ENCODE measurements around the gene TGM5.
"Not testable (repeated sequence)": the region's sequence is repeated elsewhere in the genome, so short reads cannot be mapped to it uniquely, and the experiment has no call there.

Gene TGM5

DNA sequence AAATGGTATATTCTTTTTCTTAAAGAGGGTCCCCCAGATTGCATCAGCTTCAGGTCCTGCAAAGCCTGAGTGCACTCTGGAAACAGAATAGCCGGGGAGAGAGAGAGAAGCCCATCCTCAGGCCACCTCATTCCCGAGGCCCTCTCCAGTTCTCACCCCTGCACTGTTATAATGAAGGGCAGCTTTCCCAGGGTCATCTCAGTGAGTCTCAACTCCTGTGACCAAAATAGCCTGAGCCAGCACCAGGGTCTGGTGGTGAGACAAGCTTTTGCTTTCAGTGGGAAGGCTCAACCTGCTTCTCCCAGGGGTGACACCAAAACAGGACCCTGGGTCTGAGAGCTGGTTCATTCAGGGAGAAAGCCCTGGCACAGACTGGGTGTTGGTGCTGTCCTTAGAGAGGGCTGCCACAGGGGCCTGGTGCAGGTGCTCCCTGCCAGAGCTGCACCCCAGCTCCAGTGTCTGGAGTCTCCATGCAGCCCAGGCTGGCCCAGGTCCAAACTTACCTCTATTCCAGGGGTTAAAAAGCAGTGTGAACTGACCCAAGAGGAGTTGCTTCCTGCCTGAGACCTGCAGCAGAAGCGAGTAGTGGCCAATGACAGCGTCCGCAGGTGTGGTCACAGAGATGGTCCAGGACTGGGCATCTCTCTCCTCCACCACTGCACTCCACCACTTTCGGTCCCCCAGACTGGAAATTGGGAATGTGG is 52.0 kb downstream of the TGM5 start:
- no peak for DNase-seq

DNA sequence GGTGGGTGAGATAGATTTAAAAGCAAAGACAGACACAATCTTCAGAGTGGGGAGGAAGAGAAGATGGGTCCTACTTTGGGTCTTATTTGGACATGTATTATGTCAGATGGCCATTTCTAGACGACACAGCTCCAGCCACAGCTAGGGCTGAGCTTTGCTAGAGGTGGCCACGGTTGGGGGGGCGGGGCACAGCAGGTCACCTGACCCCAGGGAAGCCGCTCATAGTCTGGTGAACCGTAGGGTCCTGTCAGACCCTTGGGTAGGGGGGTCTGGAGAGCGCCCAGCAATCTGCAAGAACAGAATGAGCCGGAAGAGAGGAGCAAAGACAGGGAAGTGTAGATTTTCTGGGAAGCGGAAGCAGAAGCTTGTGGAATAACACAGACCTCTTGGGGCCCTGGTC is 52.6 kb downstream of the TGM5 start:
- DNase-seq: no peak

DNA sequence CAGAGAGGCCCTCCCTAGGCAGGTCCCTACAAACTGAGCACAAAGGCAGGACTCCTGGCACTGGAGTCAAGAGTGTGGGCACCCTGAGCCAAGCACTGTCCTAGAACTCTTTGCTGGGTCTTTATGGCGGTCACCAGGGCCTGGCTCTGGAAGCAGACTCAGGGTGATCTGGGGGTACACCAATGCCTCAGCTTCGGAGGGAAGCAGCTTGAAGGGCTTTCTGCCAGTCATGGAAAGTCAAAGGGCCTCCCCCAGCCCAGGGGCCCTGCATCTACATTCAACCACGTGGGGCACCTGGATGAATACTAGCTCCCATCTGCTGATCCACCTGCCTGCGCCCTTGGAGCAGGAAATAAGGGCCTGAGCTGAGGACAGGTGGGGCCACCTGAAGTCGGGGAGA is 53.3 kb downstream of the TGM5 start:
- DNase-seq: no peak

DNA sequence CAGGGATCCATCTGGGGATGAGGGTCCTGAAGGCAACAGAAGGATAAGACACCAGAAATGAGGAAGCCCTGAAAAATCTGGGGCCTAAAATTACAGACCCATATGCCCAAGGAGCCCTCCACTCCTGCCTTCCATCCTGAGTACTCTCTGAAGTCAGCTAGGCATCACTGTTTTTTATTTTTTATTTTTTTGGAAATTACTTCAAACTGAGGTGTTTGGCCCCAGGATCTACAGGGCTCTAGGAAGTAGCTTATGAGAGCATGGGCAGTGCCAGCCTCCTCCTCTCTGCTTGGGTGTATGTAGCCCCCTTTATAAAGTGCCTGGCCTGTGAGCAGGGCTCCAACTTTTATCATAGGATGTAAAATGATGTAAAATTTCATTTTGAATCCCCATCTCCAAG is 53.8 kb downstream of the TGM5 start:
- DNase-seq: no peak

DNA sequence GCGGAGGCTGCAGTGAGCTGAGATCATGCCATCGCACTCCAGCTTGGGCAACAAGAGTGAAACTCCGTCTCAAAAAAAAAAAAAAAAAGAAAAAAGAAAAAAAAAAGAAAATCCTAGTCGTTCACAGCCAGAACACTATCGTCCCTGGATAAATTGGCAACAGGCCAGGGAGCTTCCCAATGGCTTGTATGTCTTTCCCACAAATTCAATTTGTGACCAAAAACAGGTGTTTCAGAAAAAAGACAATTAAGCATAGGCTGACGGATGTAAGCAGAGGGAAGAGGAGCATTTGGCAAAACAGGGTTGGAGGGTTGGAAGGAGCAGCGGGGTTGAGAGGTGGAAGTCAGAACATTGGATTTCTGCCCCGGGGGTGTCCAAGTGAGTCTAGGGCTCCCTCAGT is 54.4 kb downstream of the TGM5 start:
- no peak for DNase-seq

DNA sequence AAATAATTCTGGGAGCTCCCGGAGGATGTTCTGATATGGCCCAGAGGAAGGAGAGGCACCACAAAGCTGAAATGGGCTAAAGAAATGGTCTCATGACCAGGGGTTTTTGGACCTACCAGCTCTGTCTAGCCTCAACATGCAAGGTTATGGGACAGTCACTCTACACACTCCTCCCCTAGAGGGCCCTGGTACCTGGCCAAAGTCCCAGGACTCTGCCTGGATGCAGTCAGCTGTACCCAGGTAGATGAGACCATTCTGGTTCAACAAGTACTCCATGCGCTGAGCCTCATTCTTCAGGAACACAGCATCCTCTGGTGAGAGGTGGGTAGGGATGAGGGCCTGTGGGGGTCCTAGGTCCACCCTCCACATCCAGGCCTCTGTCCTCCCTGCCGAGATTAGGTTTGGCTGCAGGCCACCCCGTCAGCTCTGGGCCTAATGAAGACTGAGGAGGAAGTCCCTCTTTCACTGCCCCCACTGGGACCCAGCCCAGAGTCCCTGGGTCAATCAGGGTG is 55.4 kb downstream of the TGM5 start:
- no peak for DNase-seq

DNA sequence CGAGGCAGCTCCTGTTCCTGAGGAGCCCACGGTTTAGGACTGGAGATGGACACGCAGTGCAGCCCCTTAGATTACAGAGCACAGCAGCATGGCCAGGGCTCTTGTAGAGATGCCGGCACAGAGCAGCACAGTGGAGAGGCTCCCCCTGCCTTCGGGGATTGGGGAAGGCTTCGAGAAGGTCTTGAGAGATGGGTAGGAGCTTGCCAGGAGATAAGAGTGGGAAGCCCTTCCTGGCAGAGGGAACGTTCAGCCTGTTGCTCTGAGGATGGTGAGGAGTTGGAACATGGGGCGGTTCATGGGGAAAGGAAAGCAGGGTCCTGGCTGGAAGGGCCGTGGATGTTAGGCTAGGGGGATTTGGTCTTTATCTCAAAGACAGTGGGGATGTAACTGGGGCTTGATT is 55.9 kb downstream of the TGM5 start:
- no peak for DNase-seq

DNA sequence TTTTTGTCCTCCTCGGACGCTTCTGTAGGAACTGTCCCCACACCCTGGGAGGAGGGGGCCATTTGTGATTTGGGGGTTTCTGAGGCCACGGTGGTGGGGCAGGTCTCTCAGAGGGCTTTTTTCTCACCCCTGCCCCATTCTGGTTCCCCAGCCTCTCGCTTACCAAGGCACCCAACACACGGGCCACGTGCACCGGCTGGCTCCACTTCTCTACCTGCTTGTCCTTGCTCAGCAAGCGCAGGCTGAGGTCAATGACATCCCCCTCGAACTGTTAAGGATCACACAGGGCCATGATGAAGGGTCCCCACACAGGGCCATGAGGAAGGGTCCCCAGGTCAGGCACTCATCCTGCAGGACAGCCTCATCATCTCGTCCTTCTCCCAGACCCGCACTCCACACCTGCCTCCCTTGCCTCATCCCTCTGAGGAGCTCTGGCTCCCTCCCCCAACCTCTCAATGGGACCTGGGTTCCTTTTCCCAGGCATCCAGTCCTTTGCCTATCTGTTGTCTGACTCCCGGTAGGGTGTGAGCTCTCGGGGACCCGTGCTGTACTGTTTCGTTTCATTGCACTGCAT is 56.5 kb downstream of the TGM5 start:
- DNase-seq: no peak

DNA sequence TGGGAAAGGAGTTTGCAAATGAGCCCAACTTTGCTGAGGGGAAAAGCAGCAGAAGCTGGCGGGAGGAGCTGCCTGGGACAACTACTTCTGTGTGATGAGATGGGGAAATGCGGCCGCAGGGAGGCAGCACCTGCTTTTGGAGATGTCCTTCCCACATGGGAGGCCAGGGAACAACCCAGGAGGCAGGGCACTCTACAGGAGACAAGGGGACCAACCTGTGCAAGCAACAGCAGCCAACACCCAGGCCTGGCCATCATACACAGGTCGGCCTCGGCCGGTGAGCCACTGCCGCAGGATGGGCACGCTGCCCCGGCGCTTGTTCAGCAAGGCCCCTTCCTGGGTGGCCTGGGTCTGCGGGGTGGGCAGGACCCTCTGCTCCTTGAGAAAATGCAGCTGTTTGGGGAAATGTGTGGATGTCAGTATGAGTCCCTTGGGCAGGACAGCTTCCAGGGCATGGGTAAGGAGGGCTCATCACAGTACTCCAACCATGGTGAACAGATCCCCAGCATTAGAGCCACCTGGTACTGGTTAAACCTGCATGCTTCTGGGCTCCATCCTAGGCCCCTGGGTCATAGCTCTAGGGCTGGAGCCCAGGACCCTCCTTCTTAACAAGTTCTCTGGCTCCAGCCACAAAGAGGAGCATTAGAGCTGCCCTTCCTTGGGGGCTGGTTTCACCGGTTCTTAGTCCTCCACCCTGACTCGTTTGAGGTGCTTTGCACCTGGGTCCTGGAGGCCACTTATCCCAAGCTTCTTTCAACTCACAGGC is 57.5 kb downstream of the TGM5 start:
- no peak for DNase-seq

DNA sequence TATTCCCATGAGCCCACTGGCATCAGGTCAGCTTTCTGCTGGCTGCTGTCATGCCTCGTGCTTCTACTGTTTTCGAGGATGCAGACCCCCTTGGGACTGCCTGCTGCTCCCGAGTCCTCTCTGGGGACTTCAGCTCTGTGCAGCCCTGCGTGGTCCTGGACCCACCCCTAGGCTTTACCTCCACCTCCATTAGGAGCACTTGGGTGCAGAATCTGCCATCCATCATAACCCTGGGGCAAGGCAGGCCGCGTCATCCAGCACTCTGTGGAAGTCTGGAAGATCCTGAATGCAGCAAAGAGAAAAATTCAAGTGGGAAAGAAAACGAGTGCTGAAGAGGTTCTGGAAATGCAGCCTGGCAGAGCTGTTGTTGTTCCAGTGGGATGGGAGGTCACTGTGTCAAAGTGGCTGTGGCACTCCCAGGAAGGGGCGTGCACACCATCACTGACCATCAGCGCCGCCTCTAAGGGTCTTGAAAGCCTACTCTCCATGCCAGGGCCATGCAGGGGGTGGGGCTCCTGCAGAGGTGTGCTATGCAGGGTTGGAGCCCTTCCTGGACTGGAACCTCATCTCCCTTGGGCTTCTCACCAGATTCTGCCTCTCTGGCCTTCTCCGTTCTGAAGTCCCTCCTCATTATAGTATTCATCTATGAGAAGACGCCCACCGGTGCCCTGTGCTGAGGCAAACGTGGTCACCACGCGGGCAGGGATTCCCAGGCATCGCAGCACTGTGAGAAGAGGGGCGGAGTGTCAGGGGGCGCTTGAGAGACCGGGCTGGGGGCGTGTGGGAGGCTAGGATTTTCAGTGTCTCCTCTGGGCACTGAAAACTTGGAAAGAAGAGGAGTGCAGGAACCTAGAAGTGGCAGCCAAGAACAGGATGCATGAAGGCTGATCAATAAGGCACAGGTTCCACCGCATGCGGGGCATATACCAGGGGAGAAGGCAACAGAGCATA is 58.4 kb downstream of the TGM5 start:
- DNase-seq: no peak

DNA sequence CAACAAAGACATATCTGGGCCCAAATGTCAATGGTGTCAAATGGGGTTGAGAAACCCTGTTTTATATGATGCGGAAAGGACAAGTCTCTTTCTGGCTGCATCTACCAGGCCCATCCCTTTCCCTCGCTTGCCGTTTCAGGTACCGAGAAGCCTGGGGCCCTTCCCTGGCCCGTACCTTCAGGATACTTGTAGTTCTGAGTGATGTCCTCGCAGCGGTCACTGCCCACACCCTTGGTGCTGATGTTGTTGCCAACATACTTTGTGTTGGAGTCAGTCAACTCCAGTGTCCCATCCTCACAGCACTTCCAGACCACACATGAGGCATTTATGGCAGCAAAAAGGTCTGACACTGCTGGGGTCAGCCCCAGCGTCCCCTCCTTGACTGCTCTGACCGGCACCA is 59.7 kb downstream of the TGM5 start:
- DNase-seq: no peak

DNA sequence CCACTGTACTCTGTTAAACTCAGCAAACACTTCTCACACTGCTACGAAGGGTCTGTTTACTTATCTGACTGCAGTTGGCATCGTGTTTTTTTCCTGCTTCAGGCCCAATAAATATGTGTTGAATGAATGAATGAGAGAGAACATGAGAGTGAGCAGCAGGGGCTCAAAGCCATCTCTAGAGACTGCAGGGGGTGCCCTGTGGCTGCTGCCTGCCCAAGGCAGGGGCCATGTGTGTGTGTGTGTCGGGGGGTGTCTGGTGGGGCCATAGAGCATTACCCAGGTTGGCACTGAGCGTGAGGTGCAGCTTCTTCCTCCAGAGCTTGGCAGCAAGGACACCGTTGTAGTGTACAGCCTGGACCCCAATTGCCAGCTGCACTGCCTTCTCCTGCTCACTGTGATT is 60.7 kb downstream of the TGM5 start:
- no peak for DNase-seq

DNA sequence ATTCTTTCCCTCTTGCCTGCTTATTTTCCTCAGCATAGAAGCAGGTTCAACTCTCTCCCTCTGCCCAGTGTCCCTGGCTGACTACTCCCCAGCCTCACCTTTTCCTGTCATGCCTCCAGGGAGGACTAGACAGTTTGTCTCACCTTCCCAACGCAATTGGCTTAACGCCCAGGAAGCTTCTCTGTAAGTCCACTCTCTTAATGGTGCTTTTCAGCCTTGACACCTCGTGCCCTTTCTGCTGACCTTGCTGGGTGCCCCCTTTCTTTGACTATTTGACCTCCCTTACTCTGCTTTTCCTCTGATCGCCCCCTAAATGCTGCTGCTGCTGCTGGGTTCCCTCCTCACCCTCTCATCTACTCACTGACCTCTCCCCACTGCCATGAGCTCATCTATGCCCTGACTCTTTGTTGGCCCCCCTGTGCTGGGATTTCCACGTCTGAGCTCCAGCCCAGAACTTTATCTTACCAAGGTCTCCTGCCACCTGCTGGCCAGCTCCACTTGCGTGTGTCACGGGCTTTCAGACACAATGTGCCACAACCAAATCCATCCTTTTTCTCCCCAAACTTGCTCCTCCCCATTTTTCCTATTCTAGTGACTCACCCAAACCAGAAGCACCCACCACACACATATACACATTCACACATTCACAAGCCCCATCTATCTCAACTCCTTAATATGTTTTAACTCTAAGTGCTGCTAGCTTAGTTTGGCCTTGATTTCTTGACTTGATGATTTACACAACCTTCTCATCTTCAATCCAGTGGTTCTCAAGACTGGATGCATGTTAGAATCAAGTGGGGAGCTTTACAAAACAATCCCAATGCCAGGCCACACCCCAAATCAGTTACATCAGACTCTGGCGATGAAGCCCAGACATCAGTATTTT is 62.5 kb downstream of the TGM5 start:
- no peak for DNase-seq

DNA sequence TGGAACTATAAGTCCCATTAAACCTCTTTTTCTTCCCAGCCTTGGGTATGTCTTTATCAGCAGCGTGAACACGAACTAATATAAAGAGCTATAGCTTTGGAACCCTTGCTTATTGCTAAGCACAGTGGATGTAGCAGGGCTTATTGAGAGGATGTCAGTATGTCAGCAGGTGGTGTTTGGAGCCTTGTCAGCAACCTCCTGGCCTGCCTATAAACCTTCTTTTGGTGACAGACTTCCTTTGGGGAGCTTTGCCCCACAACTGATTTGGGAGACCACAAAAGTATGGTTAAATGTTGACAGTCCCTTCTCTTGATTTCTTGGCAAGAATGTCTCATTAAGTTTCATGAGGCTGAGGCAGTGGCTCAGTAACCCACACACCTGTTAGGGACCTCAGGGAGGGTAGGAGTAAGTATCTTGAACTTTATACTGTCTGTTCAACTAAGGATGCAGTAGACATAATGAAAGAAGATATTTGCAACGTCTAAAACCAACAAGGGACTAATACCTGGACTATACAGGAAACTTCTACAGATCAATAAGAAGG is 66.7 kb downstream of the TGM5 start:
- no peak for DNase-seq

DNA sequence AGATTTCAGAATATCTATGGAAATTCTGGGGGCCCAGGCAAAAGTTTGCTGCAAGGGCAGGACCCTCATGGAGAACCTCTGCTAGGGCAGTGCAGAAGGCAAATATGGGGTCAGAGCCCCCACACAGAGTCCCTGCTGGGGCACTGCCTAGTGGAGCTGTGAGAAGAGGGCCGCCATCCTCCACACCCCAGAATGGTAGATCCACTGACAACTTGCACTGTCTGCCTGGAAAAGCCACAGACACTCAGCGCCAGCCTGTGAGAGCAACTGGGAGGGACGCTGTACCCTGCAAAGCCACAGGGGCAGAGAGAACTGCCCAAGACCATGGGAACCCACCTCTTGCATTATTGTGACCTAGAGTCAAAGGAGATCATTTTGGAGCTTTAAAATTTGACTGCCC is 67.7 kb downstream of the TGM5 start:
- no peak for DNase-seq

DNA sequence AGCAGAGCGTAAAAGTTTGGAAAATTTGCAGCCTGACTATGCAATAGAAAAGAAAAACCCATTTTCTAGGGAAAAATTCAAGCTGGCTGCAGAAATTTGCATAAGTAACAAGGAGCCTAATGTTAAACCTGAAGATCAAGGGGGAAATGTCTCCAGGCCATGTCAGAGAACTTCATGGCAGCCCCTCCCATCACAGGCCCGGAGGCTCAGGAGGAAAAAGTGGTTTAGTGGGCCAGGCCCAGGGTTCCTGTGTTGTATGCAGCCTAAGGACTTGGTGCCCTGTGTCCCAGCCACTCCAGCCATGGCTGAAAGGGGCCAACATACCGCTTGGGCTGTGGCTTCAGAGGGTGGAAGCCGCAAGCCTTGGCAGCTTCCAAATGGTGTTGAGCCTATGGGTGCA is 68.2 kb downstream of the TGM5 start:
- not testable (repeated sequence) for DNase-seq

DNA sequence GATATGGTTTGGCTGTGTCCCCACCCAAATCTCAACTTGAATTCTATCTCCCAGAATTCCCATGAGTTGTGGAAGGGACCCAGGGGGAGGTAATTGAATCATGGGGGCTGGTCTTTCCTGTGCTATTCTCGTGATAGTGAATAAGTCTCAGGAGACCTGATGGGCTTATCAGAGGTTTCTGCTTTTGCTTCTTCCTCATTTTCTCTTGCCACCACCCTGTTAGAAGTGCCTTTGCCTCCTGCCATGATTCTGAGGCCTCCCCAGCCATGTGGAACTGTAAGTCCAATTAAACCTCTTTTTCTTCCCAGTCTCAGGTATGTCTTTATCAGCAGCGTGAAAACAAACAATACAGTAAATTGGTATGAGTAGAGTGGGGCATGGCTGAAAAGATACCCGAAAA is 69.0 kb downstream of the TGM5 start:
- DNase-seq: not testable (repeated sequence)

DNA sequence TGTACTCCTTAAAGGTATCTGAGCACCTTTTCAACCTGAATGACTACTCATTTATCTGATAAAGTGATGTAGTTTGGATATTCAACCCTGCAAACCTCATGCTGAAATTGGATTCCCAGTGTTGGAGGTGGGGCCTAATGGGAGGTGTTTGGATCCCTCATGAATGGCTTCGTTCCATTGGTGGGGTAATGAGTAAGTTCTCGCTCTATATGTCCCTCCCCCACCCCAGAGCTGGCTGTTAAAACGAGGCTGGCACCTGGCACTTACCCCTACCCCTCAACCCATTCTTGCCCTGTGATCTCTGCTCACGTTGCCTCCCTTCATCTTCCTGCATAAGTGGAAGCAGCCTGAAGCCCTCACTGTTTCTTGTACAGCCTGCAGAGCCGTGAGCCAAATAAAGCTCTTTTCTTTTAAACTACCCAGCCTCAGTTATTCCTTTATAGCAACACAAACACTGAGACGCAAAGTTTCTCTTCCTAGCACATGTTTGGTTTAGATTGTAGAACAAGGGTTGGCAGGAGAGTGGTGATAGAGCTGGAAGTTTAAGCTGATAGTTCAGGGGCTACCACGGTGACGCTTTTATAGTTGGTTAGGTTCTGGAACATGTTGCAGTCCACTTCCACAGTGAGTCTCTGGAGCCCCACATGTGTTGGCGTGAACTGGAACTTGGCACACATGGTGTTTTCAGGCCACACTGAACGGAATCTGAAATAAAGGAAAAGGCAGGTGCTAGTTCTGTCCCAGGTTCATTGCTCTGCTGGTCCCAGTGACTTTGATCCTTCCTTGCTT is 69.8 kb downstream of the TGM5 start:
- DNase-seq: no peak

DNA sequence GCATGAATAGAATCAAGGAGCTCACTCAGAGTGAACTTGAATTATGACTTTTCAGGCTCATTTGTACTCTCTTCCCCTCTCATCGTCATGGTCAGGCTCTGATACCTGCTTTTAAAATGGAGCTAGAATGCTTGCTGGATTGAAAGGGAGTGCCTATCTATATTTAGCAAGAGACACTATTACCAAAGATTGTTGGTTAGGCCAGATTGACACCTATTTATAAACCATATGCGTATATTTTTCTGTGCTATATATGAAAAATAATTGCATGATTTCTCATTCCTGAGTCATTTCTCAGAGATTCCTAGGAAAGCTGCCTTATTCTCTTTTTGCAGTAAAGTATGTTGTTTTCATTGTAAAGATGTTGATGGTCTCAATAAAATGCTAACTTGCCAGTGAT is 71.9 kb downstream of the TGM5 start:
- no peak for DNase-seq

DNA sequence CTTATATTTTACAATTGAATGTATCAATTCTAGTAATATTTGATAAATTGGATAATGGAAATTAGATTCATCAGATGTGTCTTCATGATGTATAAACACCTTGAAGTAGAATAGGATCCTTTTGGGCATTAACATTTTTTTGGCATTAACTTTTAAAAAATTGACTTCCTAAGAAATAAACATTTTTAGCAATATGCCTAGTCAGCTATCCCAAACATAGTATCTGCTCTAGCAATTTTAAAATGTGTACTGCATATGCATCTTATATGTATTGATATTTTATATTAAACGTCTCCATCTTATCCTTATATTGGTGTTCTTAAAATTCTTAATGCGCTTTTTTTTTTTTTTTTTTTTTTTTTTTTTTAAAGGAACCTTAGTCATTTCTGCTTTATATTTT is 73.0 kb downstream of the TGM5 start:
- no peak for DNase-seq

DNA sequence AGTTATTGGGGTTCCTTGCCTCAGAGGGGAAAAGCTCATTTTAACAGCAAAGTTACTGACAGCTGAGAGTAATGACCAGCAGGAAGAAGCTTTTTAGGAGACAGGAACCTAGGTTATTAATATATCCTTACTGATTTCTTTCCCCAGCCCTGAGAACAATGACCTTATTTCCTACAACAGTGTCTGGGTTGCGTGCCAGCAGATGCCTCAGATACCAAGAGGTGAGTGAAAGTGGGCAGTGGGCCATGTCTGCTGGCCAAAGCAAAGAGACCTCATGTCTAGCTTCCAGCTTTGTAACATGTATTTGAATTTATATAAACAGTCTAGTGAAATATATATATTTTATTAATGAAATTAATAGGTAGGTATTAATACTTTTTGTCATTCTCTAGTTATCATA is 76.5 kb downstream of the TGM5 start:
- DNase-seq: no peak
